Neuron (in vitro differentiated cells): ENCODE results near the gene PLEKHA8.

ENCODE experiments used
- H2AFZ ChIP-seq: one replicate; pipeline ENCODE4 v1.6.1; 2013; ENCODE audit warnings: low read depth, mild to moderate bottlenecking, inconsistent platforms, low read length, moderate library complexity
- H3K27me3 ChIP-seq: one replicate; pipeline ENCODE4 v1.6.1; 2013; ENCODE audit warnings: low read length; ENCODE audit not compliant: insufficient read depth
- H3K36me3 ChIP-seq: one replicate; pipeline ENCODE4 v1.6.1; 2013; ENCODE audit warnings: low read length; ENCODE audit not compliant: insufficient read depth
- H3K4me1 ChIP-seq: one replicate; pipeline ENCODE4 v1.6.1; 2013; ENCODE audit warnings: low read length; ENCODE audit not compliant: insufficient read depth
- H3K4me3 ChIP-seq: 2 replicates; pipeline ENCODE4 v1.5.1; 2013; ENCODE audit warnings: mild to moderate bottlenecking, low read length, moderate library complexity
- H3K9me3 ChIP-seq: one replicate; pipeline ENCODE4 v1.6.1; 2013; ENCODE audit warnings: low read length

PLEKHA8 gene

DNA sequence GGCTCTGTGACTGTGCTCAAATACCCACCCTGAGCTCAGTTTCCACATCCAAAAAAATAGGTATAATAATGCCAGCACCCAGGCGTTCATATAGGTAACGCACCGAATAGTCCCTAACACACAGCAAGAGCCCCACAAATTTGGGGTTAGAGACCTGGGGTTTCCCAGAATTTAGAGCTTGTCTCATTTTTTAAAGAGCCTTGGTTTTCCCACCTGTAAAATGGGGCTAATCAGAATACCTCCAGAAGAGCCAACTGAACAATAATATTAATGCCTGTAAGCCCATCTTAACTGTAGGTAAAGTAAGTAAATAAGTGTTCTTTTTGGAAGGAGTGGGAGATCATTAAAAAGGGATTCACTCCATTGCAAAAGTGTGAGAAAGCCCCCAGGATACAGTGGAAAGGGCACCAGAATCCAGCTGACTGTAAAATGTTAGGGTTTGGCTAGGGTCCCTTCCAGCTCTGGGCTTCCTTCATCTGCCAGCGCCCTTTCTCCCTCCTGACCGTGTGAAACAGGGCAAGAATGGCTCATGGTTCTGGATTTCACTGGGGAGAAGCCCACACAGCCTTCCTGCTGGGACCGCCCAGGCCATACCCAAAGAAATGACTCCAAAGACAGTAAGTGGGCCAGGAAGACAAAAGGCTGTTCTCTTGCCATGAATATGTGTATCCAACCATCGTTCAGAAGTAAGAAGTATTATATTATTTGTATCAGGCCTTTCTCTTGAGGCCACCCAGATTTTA lies 108.7 kb downstream of the PLEKHA8 start:
- Histone ChIP-seq H2AFZ (no peak overlapping the region), H3K4me3 (peak overlapping the region; percentile 64), H3K36me3 (no peaks in the 10 kb centered on the region), H3K27me3 (no peaks in the 10 kb centered on the region), H3K4me1 (peaks cover 9% of the 10 kb centered on the region), H3K9me3 (no peaks in the 10 kb centered on the region)

DNA sequence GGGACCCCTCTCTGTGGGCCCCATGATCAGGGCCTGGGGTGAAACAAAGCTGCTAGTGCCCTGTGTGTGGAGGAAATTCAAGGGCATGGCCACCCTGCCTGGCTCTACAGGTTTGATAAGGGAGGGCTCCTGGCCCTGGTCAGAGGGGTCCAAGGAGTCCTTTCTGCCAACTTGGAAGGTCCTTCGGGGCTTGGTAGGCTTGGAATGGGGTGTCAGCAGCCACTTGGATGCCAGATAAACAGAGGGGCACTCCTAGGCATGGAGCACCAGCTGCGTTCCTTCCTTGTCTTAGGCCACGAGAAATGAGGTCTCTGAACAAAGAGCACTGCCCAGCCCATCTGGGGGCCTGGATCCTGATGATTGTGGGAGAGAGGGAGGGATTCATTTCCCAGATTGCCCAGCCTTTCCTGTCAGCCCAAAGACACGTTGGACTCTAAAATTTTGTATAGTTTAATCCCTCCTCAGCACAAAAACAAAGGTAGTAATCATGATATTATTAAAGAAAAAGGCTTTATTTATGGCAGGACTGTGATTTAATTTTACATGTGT lies 111.7 kb downstream of the PLEKHA8 start:
- Histone ChIP-seq H3K9me3 (no peaks in the 10 kb centered on the region), H3K4me3 (no peak overlapping the region), H2AFZ (no peak overlapping the region), H3K36me3 (no peaks in the 10 kb centered on the region), H3K4me1 (peaks cover 6% of the 10 kb centered on the region), H3K27me3 (no peaks in the 10 kb centered on the region)

DNA sequence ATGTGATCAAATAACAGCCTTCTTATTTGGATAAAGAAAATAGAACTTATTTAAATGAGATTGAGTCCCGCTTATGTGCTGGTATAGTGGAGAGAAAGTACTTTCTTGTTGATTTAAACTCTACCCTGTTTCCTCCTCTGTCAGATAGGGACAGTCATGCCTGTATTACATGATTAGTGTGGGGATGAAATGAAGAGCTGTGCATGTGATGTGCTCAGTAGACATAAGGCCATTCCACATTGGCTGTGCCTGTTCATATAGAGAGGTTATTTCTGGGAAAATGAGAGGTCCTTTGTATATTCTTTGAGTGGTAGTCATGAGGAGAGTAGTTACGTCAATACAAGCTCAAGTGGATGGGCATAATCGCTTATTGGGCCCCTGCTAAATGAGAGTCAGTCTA lies 112.2 kb downstream of the PLEKHA8 start:
- no peak overlapping the region for H3K4me3 ChIP-seq
- no peak overlapping the region for H2AFZ ChIP-seq
- no peaks in the 10 kb centered on the region for H3K27me3 ChIP-seq
- H3K36me3 ChIP-seq, result no peaks in the 10 kb centered on the region
- no peaks in the 10 kb centered on the region for H3K9me3 ChIP-seq
- H3K4me1 ChIP-seq, result peaks cover 6% of the 10 kb centered on the region

DNA sequence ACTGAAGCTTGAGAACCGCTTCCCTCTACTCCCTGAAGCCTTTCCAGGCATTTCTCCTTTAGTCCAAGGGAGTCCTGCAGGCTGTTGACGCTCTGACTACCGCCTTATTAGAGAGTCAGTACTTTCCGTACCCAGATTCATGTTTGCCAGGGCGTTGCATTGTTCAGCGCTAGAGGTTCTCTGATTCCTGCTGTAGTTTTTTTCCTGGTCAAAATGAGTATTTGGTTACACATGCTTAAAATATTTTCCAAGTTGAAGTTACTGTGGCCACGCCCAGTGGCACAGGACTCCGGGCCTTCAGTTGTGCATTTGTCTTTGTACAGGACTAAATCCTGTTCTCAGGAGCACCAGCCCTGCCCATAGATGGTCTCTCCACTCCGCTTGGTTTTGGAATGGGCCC lies 114.5 kb downstream of the PLEKHA8 start:
- Histone ChIP-seq H2AFZ (no peak overlapping the region), H3K27me3 (no peaks in the 10 kb centered on the region), H3K9me3 (no peaks in the 10 kb centered on the region), H3K36me3 (no peaks in the 10 kb centered on the region), H3K4me3 (no peak overlapping the region), H3K4me1 (no peaks in the 10 kb centered on the region)

DNA sequence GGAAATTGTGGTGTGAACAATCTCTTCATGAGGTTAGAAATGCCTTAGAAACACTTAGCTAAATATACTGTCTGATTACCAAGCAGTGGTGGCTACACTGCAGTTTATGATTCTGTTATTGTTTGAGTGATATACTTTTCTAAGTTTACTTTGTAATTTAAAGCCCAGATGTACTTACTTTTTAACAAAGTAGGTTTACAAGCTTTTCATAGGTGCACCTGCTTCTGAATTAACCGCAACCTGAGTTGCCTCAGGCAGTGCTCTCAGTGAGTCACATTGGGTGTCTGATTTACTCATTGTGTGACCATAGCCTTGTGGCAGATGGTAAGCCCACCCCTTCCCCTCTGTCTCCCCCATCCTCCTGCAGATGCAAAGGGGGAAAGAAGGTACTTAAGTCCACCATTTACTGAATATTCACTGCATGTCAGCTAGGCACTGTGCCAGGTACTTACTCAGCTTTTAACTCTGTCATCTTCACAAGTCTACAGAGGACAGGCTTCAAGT lies 115.6 kb downstream of the PLEKHA8 start:
- Histone ChIP-seq H2AFZ (no peak overlapping the region), H3K9me3 (no peaks in the 10 kb centered on the region), H3K27me3 (no peaks in the 10 kb centered on the region), H3K4me3 (no peak overlapping the region), H3K4me1 (no peaks in the 10 kb centered on the region), H3K36me3 (no peaks in the 10 kb centered on the region)

DNA sequence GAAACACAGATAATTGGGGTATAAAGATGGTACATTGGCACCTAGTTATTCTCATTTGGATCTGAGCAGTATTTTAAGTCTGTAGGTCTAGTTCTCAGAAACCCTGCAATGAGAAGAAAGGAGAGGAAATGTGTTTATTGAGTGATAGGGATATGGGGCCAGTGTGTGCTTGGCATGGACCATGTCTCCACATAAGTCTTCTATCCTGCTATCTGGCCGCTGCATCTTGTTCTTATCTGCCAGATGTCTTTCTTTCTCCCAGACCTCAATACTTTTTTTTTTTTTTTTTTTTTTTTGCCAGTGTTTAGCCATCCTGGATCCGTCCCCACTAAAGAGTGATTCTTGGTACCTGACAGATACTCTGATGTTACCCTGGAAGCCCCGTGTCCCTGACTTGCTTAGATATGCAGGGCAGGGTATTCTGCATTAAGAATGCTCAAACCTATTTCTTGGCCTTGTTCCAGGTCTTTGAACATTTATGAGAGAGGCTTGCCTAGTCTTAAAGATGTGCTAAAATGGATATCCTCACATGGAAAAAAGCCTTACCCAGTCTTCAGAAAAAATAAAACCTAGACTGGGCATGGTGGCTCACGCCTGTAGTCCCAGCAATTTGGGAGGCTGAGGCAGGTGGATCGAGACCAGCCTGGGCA lies 116.6 kb downstream of the PLEKHA8 start:
- no peaks in the 10 kb centered on the region for H3K9me3 ChIP-seq
- no peak overlapping the region for H3K4me3 ChIP-seq
- H2AFZ ChIP-seq, result no peak overlapping the region
- no peaks in the 10 kb centered on the region for H3K27me3 ChIP-seq
- H3K4me1 ChIP-seq, result no peaks in the 10 kb centered on the region
- no peaks in the 10 kb centered on the region for H3K36me3 ChIP-seq

DNA sequence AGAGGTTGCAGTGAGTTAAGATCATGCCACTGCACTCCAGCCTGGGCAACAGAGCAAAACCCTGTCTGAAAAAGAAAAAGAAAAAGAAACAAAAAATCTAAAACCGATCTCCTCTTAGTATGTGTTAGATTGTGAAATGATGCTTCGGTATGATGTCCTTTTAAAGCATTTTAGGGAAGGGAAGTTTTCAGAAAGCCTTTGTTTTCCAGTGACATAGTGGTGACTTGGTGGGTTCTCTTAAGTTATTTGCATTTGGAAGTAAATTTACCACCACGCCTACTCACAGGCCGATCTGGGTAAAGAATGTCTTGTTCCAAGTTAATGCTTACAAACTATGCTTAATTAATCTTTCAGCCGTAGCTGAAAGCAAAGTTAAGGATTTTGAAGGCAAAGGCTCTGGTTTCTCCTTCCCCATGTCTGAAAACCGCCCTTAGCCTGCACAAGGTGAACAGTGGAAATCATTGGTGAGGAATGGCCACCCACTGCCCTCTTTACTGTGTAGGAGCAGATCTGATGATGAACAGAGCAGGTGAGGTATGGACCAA lies 117.3 kb downstream of the PLEKHA8 start:
- Histone ChIP-seq H2AFZ (no peak overlapping the region), H3K4me1 (no peaks in the 10 kb centered on the region), H3K9me3 (no peaks in the 10 kb centered on the region), H3K36me3 (no peaks in the 10 kb centered on the region), H3K27me3 (no peaks in the 10 kb centered on the region), H3K4me3 (no peak overlapping the region)

DNA sequence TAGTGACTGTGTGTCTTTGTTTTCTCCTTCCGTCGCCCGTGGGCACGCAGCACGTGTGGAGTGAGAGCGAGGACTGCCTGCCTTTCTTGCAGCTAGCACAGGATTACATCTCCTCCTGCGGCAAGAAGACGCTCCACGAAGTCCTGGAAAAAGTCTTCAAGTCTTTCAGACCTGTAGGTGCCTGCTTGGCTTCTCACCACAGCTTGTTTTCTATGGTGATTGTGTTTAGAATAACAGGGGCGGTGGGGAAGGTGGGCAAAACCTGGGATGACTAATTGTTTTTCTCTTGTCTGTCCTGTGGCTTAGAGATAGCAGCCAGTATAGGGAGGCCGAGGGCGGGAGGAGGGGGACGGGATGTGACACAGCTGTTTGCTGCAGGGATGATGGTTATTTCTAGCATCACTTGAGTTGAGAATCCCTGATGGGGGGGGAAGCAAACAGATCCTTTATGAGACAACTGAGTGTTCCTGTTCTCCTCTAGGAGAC lies 118.0 kb downstream of the PLEKHA8 start:
- Histone ChIP-seq H3K4me3 (no peak overlapping the region), H3K36me3 (peaks cover 3% of the 10 kb centered on the region), H3K27me3 (no peaks in the 10 kb centered on the region), H3K4me1 (no peaks in the 10 kb centered on the region), H3K9me3 (no peaks in the 10 kb centered on the region), H2AFZ (no peak overlapping the region)

DNA sequence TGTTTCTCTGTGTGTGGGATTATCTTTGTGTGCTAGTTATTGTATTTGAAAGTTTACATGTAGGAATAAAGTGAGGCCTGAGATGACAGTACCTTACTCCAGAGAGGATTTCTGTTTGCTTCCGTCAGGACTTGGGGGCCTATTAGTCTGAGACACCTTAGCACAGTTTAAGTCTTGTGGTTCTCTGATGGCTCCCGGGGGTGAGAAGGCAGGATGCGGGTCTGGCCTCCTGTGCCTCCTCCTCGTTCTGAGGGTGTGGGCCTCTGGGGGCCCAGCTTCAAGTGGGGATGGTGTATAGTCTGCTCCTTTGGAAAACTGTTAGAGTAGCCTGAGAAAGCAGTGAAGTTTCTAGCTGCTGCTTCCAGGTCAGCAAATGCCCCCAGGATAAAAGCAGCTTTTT lies 119.0 kb downstream of the PLEKHA8 start:
- Histone ChIP-seq H3K4me3 (no peak overlapping the region), H3K27me3 (no peaks in the 10 kb centered on the region), H3K4me1 (no peaks in the 10 kb centered on the region), H3K36me3 (peaks cover 6% of the 10 kb centered on the region), H3K9me3 (no peaks in the 10 kb centered on the region), H2AFZ (no peak overlapping the region)

DNA sequence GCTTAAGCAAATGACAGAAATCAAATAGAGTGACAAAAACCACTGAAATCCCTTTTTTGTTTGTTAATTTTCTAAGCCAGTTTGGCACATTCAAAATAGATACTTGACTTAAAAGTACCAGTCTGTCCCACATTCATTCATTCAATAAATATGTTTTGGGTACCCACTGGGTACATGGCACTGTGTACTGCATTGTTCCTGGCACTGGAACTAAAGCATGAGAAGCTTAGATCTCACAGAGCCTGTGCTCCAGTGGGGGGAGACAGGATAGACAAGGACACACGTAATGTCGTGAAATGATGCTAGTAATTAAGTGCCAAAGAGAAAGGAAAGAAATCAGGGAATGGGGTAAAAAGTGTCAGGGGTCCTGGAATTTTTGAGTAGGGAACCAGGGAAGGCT lies 119.6 kb downstream of the PLEKHA8 start:
- no peaks in the 10 kb centered on the region for H3K4me1 ChIP-seq
- no peak overlapping the region for H2AFZ ChIP-seq
- peaks cover 8% of the 10 kb centered on the region for H3K36me3 ChIP-seq
- H3K9me3 ChIP-seq, result no peaks in the 10 kb centered on the region
- H3K27me3 ChIP-seq, result no peaks in the 10 kb centered on the region
- H3K4me3 ChIP-seq, result no peak overlapping the region

DNA sequence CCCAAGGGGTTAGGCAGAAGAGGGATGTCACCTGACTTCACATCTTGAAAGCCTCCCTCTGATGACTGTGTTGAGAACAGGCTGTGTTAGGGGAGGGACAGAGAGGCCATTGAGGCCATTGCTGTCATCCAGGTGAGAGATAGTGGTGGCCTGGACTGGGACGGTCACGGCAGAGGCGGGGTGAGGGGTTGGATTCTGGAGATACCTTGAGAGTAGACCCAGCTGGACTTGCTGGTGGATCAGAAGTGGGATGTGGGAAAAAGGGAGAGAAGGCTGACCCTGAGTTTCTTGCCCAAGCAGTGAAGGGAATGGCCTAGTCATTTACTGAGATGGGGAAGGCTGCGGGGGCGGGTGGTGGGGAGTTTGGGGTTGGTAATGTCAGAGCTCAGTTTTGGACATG lies 120.2 kb downstream of the PLEKHA8 start:
- H3K4me1 ChIP-seq, result no peaks in the 10 kb centered on the region
- H3K9me3 ChIP-seq, result no peaks in the 10 kb centered on the region
- H3K27me3 ChIP-seq, result no peaks in the 10 kb centered on the region
- no peak overlapping the region for H3K4me3 ChIP-seq
- H3K36me3 ChIP-seq, result peaks cover 8% of the 10 kb centered on the region
- no peak overlapping the region for H2AFZ ChIP-seq

DNA sequence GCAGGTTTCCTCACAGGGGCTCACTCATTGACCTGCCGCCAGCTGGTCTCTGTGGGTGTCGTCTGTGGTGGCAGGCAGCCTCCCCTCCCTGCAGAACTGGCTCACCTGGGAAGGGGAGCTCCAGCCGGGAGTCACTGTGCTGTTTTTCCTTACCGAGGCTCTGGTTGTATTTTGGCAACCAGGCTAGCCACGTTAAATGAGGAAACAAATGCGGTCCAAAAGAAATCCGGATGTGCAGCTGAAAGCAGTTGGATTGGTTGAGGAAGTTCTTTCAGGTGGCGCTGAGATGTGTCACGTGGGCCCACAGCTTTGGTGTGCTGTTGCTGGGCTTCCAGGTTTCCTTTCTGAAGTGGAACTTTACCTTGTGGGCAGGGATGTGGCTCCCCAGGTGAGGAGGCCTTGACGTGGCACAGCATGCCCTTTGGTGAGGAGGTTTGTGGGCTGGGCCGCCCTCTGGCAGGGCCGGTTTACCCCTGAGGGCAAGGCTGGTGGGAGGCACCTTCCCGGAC lies 120.8 kb downstream of the PLEKHA8 start:
- Histone ChIP-seq H3K4me3 (no peak overlapping the region), H3K36me3 (peaks cover 8% of the 10 kb centered on the region), H2AFZ (no peak overlapping the region)

DNA sequence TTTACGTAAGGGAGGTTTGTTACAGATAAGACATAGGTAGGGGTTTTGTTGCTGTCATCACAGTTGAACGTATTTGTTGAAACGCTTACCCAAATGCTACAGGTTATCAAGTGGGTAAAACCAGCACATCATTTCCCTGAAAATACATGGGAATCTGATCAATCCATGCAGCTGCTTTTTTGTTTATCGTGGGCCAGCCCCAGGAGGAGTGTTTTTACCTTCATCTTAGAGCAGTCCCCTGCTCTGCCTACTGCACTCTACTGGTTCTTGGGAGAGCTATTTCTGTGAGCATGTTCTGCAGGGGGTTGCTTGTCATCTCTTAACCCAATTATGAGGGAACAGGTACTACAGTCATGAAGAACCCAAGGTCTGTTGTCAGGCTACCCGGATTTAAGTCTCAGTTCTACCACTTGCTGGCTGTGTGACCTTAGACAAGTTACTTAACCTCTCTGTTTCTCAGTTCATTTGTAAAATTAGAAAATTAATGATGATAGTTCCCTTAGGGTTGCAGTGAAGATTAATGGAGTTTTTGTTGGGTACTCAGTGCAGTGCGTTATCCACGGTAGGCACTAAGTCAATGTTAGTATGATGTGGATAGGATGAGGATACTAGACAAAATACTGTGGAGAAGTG lies 121.5 kb downstream of the PLEKHA8 start:
- H3K4me1 ChIP-seq, result no peaks in the 10 kb centered on the region
- peaks cover 15% of the 10 kb centered on the region for H3K36me3 ChIP-seq

More for the DNA sequence above, 120.8 kb downstream of the PLEKHA8 start:
- Histone ChIP-seq H3K27me3 (no peaks in the 10 kb centered on the region), H3K4me1 (no peaks in the 10 kb centered on the region), H3K9me3 (no peaks in the 10 kb centered on the region)

More for the DNA sequence above, 121.5 kb downstream of the PLEKHA8 start:
- Histone ChIP-seq H3K27me3 (no peaks in the 10 kb centered on the region), H3K9me3 (no peaks in the 10 kb centered on the region), H3K4me3 (no peak overlapping the region), H2AFZ (no peak overlapping the region)
